ENCODE measurements around the gene TRPM4.
"Not testable (repeated sequence)": the region's sequence is repeated elsewhere in the genome, so short reads cannot be mapped to it uniquely, and the experiment has no call there.

TRPM4 gene

DNA sequence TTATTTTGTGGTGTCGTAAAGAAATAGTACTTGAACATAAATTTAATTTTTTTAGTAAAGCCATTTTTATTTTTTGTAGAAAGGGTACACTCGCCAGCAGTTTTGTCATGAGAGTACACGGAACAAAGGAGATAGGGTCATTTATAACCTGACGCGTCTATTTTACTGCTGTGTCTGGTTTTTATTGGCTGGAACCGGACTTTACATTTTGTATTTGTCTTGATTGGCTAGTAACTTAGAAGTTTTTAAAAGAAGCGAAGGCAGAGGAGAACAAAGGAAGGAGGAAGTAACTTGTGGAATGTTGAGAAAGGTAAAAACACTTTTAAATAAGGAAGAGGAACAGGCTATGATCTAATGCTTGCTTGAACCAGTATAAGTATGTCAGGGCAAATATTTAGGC lies 43.5 kb downstream of the TRPM4 start:
- Mint-ChIP-seq H3K4me3 (no peak overlapping the region), H3K9me3 (no peaks in the 10 kb centered on the region), H3K36me3 (ENCODE audit: low read depth) (peaks cover 42% of the 10 kb centered on the region), H3K27me3 (ENCODE audit: low read depth) (no peaks in the 10 kb centered on the region), H3K27ac (no peak overlapping the region), H3K4me1 (no peaks in the 10 kb centered on the region)
- TF ChIP-seq, protein P1, sequence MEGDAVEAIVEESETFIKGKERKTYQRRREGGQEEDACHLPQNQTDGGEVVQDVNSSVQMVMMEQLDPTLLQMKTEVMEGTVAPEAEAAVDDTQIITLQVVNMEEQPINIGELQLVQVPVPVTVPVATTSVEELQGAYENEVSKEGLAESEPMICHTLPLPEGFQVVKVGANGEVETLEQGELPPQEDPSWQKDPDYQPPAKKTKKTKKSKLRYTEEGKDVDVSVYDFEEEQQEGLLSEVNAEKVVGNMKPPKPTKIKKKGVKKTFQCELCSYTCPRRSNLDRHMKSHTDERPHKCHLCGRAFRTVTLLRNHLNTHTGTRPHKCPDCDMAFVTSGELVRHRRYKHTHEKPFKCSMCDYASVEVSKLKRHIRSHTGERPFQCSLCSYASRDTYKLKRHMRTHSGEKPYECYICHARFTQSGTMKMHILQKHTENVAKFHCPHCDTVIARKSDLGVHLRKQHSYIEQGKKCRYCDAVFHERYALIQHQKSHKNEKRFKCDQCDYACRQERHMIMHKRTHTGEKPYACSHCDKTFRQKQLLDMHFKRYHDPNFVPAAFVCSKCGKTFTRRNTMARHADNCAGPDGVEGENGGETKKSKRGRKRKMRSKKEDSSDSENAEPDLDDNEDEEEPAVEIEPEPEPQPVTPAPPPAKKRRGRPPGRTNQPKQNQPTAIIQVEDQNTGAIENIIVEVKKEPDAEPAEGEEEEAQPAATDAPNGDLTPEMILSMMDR (IDR thresholded peaks at IDR 0.05; ENCODE audit: unreplicated experiment in 3 of 3) = no peak

DNA sequence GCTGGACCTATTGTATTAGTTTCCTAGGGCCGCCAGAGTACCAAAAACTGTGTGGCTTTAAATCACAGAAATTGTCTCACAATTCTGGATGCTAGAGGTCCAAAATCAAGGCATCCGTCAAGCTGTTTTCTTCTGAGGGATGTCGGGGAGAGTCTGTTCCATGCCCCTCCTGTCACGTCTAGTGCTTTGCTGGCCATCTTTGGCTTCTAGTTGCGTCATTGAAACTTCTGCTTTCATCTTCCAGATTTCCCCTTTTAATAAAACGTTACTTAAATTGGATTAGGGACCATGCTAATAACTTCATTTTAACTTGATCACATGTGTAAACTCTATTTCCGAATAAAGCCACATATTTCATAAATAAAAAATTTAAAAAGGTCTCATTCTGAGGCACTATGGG lies 47.5 kb downstream of the TRPM4 start:
- Mint-ChIP-seq H3K36me3 (ENCODE audit: low read depth) (peaks cover 35% of the 10 kb centered on the region), H3K4me1 (peaks cover 8% of the 10 kb centered on the region), H3K4me3 (no peak overlapping the region), H3K27ac (no peak overlapping the region), H3K9me3 (no peaks in the 10 kb centered on the region), H3K27me3 (ENCODE audit: low read depth) (no peaks in the 10 kb centered on the region)
- TF ChIP-seq, protein P1 (IDR thresholded peaks at IDR 0.05; ENCODE audit: unreplicated experiment in 3 of 3) = no peak

DNA sequence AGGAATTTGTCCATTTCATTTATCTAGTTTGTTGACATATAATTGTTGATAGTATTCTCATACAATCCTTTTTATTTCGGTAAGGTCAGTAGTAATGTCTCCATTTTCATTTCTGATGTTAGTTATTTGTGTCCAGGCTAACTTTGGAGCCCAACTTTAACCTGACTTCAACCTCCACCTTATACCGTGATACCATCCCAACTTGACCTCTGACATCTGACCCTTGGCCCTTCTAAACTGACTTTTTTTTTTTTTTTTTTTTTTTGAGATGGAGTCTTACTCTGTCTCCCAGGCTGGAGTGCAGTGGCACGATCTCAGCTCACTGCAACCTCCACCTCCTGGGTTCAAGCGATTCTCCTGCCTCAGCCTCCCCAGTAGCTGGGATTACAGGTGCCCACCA lies 51.9 kb downstream of the TRPM4 start:
- H3K4me3 Mint-ChIP-seq; H3K9me3 Mint-ChIP-seq; H3K27me3 Mint-ChIP-seq (ENCODE audit: low read depth); H3K27ac Mint-ChIP-seq: not testable (repeated sequence)
- Mint-ChIP-seq H3K36me3 (ENCODE audit: low read depth) (peaks cover 10% of the 10 kb centered on the region), H3K4me1 (peaks cover 18% of the 10 kb centered on the region)

DNA sequence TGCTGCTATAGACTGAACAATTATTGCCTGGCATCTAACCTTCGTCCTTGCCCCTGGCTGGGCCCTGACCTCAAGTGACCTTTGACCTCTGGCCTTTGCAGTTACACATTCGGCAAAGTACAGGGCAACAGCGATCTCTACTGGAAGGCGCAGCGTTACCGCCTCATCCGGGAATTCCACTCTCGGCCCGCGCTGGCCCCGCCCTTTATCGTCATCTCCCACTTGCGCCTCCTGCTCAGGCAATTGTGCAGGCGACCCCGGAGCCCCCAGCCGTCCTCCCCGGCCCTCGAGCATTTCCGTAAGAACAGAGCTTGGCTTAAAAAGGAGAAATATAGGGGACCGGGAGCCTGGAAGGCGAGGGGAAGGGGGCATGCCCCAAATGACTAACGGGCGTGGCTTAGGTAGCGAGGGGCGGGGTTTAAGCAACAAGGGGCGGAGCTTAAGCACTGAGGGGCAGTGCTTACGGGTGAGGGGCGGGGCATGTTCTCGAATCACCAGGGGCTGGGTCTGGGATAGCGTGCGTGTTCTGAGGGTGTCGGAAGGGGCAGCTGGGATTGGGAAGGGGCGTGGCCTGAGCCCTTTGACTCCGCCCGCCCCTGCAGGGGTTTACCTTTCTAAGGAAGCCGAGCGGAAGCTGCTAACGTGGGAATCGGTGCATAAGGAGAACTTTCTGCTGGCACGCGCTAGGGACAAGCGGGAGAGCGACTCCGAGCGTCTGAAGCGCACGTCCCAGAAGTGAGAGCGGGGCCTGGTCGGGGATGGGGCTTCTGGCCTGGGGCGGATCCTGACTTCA lies 52.7 kb downstream of the TRPM4 start:
- Mint-ChIP-seq H3K9me3 (no peaks in the 10 kb centered on the region), H3K4me1 (peaks cover 23% of the 10 kb centered on the region), H3K27me3 (ENCODE audit: low read depth) (no peaks in the 10 kb centered on the region), H3K4me3 (peak overlapping the region; percentile 79 to 87 (median 83)), H3K36me3 (ENCODE audit: low read depth) (peaks cover 4% of the 10 kb centered on the region), H3K27ac (peak overlapping the region; percentile 40 to 90 (median 63))
- TF ChIP-seq, protein P1 (IDR thresholded peaks at IDR 0.05; ENCODE audit: unreplicated experiment in 3 of 3) = no peak

DNA sequence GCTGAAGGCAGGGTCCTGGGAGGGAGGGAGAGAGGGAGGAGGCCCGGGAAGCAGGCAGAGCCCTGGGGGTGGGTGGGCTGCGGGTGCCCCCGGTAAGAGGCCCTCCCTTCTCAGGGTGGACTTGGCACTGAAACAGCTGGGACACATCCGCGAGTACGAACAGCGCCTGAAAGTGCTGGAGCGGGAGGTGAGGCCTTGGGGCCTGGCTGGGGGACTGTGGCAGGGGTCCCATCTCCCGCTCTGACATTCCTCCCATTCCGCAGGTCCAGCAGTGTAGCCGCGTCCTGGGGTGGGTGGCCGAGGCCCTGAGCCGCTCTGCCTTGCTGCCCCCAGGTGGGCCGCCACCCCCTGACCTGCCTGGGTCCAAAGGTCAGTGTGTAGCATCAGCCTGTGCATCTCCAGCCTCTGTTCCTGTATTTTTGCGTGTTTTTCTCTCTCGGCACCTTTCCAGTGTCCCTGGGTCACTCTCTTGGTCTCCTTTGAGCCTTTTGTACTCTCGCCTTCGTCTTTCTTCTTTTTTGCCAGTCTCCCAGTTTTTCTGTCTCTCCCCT lies 53.4 kb downstream of the TRPM4 start:
- Mint-ChIP-seq H3K27ac (peak overlapping the region; percentile 40 to 90 (median 63)), H3K4me1 (peaks cover 23% of the 10 kb centered on the region), H3K27me3 (ENCODE audit: low read depth) (no peaks in the 10 kb centered on the region), H3K36me3 (ENCODE audit: low read depth) (peaks cover 4% of the 10 kb centered on the region), H3K9me3 (no peaks in the 10 kb centered on the region), H3K4me3 (peak overlapping the region; percentile 58 to 87 (median 83))
- TF ChIP-seq, protein P1 (IDR thresholded peaks at IDR 0.05; ENCODE audit: unreplicated experiment in 3 of 3) = no peak

DNA sequence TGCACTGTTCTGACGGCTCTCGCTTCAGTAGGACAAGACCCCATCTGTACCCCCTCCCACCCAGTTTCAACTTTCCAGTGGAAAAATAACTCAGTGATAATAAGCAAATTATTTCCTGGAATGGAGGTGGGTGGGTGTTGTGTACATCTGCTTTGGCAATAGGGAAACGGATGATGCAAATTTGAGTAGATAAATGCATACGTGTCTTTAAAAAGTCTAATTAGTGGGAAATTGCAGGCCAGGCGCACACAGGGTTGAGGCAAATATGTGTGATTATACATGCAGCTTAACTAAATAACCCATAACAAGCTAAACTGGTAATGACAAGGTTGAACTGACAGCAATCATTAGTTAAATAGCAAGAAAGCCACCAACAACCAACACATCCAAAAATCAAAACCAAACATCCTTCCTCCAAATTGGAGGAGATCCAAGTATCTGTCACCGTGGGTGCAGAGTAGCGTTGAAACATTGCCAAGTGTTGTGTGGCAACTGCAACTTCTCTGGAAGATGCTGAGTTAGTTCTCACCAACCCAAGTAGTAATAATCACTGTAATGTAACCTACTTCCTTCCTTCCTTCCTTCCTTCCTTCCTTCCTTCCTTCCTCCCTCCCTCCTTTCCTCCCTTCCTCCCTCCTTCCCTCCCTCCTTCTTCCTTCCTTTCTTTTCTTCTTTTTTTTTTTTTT lies 54.6 kb downstream of the TRPM4 start:
- peaks cover 23% of the 10 kb centered on the region for H3K4me1 Mint-ChIP-seq
- peak overlapping the region in 1 of 3 experiments; percentile 23 for H3K27ac Mint-ChIP-seq
- H3K9me3 Mint-ChIP-seq = no peaks in the 10 kb centered on the region
- peaks cover 4% of the 10 kb centered on the region for H3K36me3 Mint-ChIP-seq (ENCODE audit: low read depth)
- no peak overlapping the region for H3K4me3 Mint-ChIP-seq
- no peaks in the 10 kb centered on the region for H3K27me3 Mint-ChIP-seq (ENCODE audit: low read depth)
- TF ChIP-seq, protein P1 (IDR thresholded peaks at IDR 0.05; ENCODE audit: unreplicated experiment in 3 of 3) = no peak
